8988T (cell line): Measurements from ENCODE around the gene GLIS1.
"Not testable (repeated sequence)": the region's sequence is repeated elsewhere in the genome, so short reads cannot be mapped to it uniquely, and the experiment has no call there.

Source experiments
- DNase-seq: peaks from one replicate; pipeline ENCODE4 v3.0.0; 2011

GLIS1 gene

GRCh38 chr1:53556657-53557227, 182.2 kb downstream of the GLIS1 start:
- no peak for DNase-seq

DNA sequence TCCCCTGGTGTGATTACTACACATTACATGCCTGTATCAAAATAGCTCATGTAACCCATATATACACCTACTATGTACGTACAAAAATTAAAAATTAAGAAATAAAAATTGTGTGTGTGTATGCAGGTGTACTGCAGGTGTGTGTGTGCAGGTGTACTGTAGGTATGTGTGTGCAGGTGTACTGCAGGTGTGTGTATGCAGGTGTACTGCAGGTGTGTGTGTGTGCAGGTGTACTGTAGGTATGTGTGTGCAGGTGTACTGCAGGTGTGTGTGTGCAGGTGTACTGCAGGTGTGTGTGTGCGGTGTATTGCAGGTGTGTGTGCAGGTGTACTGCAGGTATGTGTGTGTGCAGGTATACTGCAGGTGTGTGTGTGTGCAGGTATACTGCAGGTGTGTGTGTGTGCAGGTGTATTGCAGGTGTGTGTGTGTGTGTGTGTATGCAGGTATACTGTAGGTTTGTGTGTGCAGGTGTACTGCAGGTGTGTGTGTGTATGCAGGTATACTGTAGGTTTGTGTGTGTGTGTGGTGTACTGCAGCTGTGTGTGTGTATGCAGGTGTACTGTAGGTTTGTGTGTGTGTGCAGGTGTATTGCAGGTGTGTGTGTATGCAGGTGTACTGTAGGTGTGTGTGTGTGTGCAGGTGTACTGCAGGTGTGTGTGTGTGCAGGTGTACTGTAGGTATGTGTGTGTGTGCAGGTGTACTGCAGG, 183.2 kb downstream of the GLIS1 start:
- DNase-seq: not testable (repeated sequence)

GRCh38 chr1:53554592-53555305, 184.2 kb downstream of the GLIS1 start:
- no peak for DNase-seq

DNA sequence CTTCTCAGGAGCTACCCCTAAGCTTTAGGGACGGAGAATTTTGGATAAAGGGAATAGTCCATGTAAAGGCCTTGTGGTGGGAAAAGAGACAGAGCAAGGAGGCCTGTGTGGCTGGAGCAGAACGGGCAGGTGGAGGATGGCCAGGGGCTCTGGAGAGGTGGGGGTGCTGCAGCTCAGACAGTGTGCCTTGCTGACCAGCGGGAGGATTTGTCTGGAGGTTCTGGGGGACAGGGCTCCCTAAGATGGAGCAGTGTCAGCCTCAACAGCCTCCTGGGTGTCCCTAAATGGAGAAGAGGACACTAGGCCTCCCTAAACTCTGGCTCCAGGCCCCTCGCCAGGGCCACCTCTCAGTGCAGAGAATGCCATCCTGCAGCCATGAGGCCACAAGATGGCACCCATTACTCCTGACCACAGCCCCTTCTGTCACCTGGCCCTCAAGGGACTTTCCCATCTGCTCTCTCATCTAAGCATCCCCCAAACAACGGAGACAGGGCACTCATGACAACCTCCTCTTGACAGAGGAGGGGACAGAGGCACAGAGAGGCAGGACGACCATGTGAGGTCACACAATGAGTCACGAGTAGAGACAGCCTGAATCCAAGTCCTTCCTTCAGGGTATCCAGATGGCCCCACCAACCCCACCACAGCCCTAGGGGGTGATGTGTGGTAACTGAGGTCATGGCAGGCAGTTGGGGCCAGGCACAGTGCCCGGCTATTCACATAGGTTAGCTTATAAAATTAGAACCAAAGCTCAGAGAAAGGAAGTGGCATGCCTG, 185.0 kb downstream of the GLIS1 start:
- no peak for DNase-seq

- DNase-seq: no peak
Observed at GRCh38 chr1:53552981-53553733, 185.8 kb downstream of the GLIS1 start.

GRCh38 chr1:53552146-53552861, 186.7 kb downstream of the GLIS1 start:
- DNase-seq: no peak

GRCh38 chr1:53551428-53551995, 187.5 kb downstream of the GLIS1 start:
- DNase-seq: no peak

DNA sequence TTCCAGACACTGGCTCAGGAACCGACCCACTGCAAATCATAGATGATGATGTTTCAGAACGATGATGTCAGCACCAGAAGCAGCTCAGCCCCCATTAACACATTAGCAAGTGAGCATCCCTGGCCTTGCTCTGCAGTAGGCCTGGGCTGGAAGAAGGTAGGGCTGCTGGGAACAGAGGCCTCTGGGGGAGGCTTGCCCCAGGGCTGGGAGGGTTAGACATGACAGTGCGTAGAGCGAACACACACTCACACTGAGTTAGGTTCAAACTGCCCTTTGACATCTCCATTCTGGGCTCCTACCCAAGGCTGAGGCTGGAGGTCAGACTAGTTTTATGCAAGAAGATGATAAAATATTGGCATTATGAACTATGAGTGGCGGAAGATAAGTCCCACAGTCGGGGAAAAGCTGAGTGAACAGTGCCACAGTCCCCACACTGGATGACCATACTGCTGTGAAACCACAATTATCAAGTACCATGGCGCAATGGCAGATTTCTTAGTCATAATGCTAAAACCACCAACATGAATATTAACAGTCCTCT, 188.7 kb downstream of the GLIS1 start:
- DNase-seq: no peak

DNA sequence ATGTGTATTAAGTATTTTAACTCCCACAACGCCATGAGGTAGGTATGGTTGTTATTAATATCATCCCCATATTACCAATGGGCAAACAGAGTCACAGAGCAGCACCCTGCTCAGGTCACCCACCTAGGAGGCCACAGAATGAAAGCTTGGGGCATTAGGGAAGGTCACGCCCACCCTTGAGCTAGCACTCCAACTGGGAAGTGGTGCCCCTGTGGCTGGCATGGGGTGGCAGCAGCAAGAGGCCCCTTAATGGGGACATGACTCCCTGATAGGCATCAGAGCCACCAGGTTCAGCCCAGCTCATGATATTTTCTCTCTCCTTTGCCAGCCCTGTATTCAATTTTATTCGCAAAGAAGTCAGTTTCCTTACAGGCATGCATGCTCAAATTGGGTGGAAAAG, 189.2 kb downstream of the GLIS1 start:
- DNase-seq: no peak

GRCh38 chr1:53549287-53549686, 189.7 kb downstream of the GLIS1 start:
- DNase-seq: no peak

GRCh38 chr1:53548031-53548491, 190.9 kb downstream of the GLIS1 start:
- DNase-seq: no peak

DNA sequence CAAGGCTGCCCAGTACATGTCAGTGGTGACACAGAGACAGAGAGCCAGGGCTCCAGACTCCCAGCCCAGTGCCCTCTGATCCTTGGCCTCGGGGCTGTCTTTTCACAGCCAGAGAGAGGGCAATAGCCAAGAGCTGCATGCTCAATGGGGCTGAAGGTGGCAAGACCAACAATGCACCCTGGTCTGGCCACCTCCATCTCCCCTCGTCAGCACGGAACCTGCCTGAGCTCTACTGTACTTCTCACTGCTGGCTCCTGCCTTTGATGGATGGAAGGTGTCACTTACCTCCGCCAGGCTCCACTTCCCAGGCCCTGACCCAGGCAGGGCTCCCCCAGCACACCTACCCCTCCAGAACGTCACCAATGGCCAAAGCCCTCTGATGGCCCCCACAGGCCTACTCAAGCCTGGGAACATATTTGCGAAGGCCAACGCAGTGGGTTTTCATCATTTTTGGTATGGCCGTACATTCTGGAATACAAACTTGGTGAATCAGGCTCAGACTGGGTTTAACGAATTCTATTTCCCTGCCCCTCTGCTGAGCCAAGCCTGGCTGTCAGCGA, 191.7 kb downstream of the GLIS1 start:
- DNase-seq: no peak

DNA sequence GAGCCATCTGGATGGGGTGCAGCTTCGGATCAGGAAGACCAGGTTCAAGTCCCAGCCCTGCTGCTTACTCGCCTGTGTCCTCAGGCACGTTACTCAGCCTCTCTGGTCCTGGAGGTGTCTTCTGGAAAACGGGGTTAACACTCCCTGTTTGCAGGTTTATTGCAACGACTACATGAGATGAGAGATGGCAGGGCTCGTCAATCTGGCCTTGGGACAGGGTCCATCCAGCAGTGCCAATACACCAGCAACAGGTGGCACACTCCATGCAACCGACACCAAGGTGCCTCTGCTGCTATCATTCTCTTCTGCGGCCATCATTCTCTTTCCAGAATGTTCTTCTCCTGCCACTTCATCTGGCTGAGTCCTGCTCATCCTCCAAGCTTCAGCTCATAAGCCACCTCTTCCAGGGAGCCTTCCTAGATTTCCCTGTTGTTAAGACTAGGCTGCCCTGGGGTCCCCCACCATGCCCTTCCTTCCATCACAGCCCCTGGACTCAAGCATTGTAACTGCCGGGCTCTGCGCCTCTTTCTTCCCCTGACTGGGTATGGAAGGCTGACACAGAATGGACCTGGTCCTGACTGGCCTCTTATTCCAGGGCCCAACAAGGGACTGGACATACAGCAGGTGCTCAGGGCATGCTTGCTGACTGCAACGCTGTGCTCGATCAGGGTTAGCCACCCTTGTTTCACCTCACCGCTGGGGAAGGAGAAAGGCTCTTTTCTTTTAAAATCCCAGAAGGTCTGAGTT, 192.4 kb downstream of the GLIS1 start:
- no peak for DNase-seq

GRCh38 chr1:53545663-53546408, 193.1 kb downstream of the GLIS1 start:
- no peak for DNase-seq

- no peak for DNase-seq
Observed at GRCh38 chr1:53544728-53545515, 194.0 kb downstream of the GLIS1 start.

DNA sequence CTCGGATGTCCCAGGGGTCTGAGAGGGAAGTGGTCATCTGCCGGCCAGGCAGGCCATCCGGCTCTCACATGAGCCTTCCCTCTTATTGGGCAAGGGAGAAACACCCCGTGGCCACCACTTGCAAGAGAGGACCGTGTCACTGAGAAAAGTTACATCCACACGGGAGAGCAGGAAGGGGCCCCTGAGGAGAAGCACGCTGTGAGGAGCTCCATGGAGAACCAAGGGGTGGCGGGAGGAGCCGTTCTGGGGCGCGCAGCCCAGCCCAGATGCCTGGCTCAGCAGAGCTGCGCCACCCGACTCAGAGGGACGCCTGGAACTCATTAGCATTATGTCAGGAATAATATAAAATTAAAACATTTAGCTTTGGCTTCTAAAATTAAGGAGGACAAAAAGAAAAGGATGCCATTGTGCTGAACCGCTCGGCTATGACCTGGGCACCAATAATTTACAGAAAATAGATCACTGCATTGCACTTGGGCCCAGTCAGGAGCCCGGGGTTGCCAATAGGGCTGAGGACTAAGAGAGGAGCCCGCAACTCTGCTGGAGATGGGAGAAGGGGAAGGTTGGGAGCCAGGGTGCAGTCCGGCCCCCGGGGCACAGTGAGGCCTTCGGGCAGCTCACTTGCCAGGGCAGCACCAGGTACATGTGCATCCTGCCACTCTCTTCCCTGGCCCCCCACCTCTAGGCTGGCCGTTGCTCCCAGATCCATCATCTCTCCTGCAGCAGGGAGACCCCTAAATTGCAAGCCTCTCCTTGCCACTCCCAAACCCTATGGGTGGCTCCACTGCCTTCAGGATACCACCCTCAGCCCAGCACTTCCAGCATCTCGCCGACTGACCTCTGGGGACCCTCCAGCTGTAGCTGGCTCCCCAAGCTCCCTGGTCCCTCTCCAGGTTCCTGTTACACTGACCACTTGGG, 194.9 kb downstream of the GLIS1 start:
- no peak for DNase-seq

DNA sequence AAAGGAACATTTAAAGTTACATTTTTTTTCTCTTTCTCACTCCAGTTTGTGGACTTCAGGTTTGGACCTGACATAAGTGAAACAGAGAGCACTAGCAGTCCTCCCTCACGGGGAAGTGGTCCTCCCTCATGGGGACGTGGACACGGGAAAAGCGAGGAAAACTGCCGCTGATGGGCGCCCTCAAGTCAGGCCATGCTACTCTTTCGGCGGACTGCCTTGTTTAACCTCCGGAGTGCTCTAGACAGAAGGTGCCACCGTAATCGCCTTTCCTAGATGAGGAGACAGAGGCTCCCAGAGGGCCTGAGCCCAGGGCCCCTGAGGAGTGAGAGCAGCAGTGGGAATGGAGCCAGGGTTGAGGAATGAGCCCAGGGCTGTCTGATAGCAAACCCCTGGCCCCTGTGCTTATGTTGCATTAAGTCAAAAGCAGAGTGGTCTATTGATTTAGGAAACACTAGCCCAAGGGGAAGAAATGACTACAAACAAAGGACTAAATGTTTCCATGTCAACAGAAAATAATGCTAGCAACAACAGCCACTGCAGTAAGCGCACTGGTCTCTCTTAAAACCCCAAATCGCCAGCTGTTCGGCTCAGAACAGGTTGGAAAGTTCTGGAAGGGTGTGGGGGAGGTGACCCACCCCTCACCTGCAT, 195.7 kb downstream of the GLIS1 start:
- no peak for DNase-seq
